ENCODE measurements around the gene NRXN3. TPM values are rescaled to one million over a fixed set of nuclear protein-coding genes. Genes with fewer than 3 reads are reported as not detected.
A peak's percentile ranks its signal among the peaks of the same experiment; 100 is the strongest.
"Not testable (repeated sequence)": the region's sequence is repeated elsewhere in the genome, so short reads cannot be mapped to it uniquely, and the experiment has no call there.

Gene NRXN3
- total RNA-seq, 1 experiment from 2014 or later, result 1.1 TPM

GRCh38 chr14:78566026-78566858, 396.1 kb downstream of the NRXN3 start:
- Histone ChIP-seq H3F3A (ENCODE audit: low read length, unreplicated experiment) (no peaks in the 10 kb centered on the region), H3K27me3 (ENCODE audit: low read length) (no peaks in the 10 kb centered on the region), H3K9ac (ENCODE audit: low read length) (no peak overlapping the region), H3K4me3 (ENCODE audit: low read length) (peak overlapping the region; percentile 31; the same call in 1 of the 2 replicates), H3K79me2 (ENCODE audit: low read length) (no peaks in the 10 kb centered on the region), H3K27ac (ENCODE audit: low read length) (no peak overlapping the region), H3K4me1 (ENCODE audit: insufficient read depth, low read length) (no peaks in the 10 kb centered on the region), H3K4me2 (ENCODE audit: low read length) (peak overlapping the region; percentile 72), H3K36me3 (ENCODE audit: low read depth, low read length) (no peaks in the 10 kb centered on the region), H2AFZ (ENCODE audit: low read length) (peak overlapping the region; percentile 80), H3K9me3 (ENCODE audit: low read length) (no peaks in the 10 kb centered on the region), H4K20me1 (ENCODE audit: low read length) (no peaks in the 10 kb centered on the region), H3K9me2 (replicated peaks; ENCODE audit: low read length) (no peaks in the 10 kb centered on the region)
- POLR2A ChIA-PET (ENCODE audit: unreplicated experiment), result no interaction called here
- intact Hi-C loops (cut with micrococcal nuclease), result no loop called here
- CTCF ChIA-PET, result interaction anchor here (0.5 to 1.0 kb wide), 5 partner anchors 11 to 912 kb away, joined by 3 to 4 read pairs (median 3); no protein-coding TSS in a partner anchor
- ATAC-seq, result peak; percentile 88
- peak; percentile 77 for TF ChIP-seq CTCF (conservative IDR thresholded peaks at IDR 0.05; ENCODE audit: low read depth, low read length)
- no peak for TF ChIP-seq EZH2phosphoT487 (IDR thresholded peaks at IDR 0.05; ENCODE audit: borderline replicate concordance, low read length)
- no TSS peak for BruUV-seq (replicated peaks)
- DNase-seq, result peak; percentile 81

GRCh38 chr14:78566859-78567172, 396.6 kb downstream of the NRXN3 start:
- Histone ChIP-seq H3K27me3 (ENCODE audit: low read length) (no peaks in the 10 kb centered on the region), H3K9ac (ENCODE audit: low read length) (no peak overlapping the region), H2AFZ (ENCODE audit: low read length) (no peak overlapping the region), H4K20me1 (ENCODE audit: low read length) (no peaks in the 10 kb centered on the region), H3K27ac (ENCODE audit: low read length) (no peak overlapping the region), H3K4me2 (ENCODE audit: low read length) (no peak overlapping the region), H3K36me3 (ENCODE audit: low read depth, low read length) (no peaks in the 10 kb centered on the region), H3K4me3 (ENCODE audit: low read length) (no peak overlapping the region), H3K79me2 (ENCODE audit: low read length) (no peaks in the 10 kb centered on the region), H3K4me1 (ENCODE audit: insufficient read depth, low read length) (no peaks in the 10 kb centered on the region), H3F3A (ENCODE audit: low read length, unreplicated experiment) (no peaks in the 10 kb centered on the region), H3K9me3 (ENCODE audit: low read length) (no peaks in the 10 kb centered on the region), H3K9me2 (replicated peaks; ENCODE audit: low read length) (no peaks in the 10 kb centered on the region)
- TF ChIP-seq EZH2 (IDR thresholded peaks at IDR 0.05; ENCODE audit: low read length, unreplicated experiment) (no peak), CTCF (conservative IDR thresholded peaks at IDR 0.05; ENCODE audit: low read depth, low read length) (no peak), EZH2phosphoT487 (IDR thresholded peaks at IDR 0.05; ENCODE audit: borderline replicate concordance, low read length) (no peak)
- no TSS peak for BruUV-seq (replicated peaks)
- intact Hi-C loops (cut with micrococcal nuclease), result no loop called here
- POLR2A ChIA-PET (ENCODE audit: unreplicated experiment), result no interaction called here
- CTCF ChIA-PET, result interaction anchor here (0.5 to 1.0 kb wide), 5 partner anchors 11 to 913 kb away, joined by 3 to 4 read pairs (median 3); no protein-coding TSS in a partner anchor
- ATAC-seq (no peak), DNase-seq (no peak)

- DNase-seq, result no peak
- H3F3A ChIP-seq (ENCODE audit: low read length, unreplicated experiment), result no peaks in the 10 kb centered on the region
- ChIA-PET POLR2A (ENCODE audit: unreplicated experiment) (no interaction called here), CTCF (no interaction called here)
- H3K9ac ChIP-seq (ENCODE audit: low read length), result no peak overlapping the region
- H3K4me3 ChIP-seq (ENCODE audit: low read length), result no peak overlapping the region
- TF ChIP-seq EZH2phosphoT487 (IDR thresholded peaks at IDR 0.05; ENCODE audit: borderline replicate concordance, low read length) (no peak), EZH2 (IDR thresholded peaks at IDR 0.05; ENCODE audit: low read length, unreplicated experiment) (no peak), CTCF (conservative IDR thresholded peaks at IDR 0.05; ENCODE audit: low read depth, low read length) (no peak)
- no peaks in the 10 kb centered on the region for H3K9me3 ChIP-seq (ENCODE audit: low read length)
- H3K27ac ChIP-seq (ENCODE audit: low read length), result no peak overlapping the region
- intact Hi-C loops (cut with micrococcal nuclease), result no loop called here
- H3K36me3 ChIP-seq (ENCODE audit: low read depth, low read length), result no peaks in the 10 kb centered on the region
- no peaks in the 10 kb centered on the region for H3K4me1 ChIP-seq (ENCODE audit: insufficient read depth, low read length)
- no peaks in the 10 kb centered on the region for H3K79me2 ChIP-seq (ENCODE audit: low read length)
- BruUV-seq (replicated peaks), result no TSS peak
- no peak for ATAC-seq
- H3K9me2 ChIP-seq (replicated peaks; ENCODE audit: low read length), result no peaks in the 10 kb centered on the region
- H3K27me3 ChIP-seq (ENCODE audit: low read length), result no peaks in the 10 kb centered on the region
- no peaks in the 10 kb centered on the region for H4K20me1 ChIP-seq (ENCODE audit: low read length)
- no peak overlapping the region for H3K4me2 ChIP-seq (ENCODE audit: low read length)
- no peak overlapping the region for H2AFZ ChIP-seq (ENCODE audit: low read length)
These were observed 397.2 kb downstream of the NRXN3 start for GRCh38 chr14:78567343-78567742.

- H4K20me1 ChIP-seq (ENCODE audit: low read length); H3K79me2 ChIP-seq (ENCODE audit: low read length); CTCF ChIA-PET; BruUV-seq (replicated peaks); H3F3A ChIP-seq (ENCODE audit: low read length, unreplicated experiment); POLR2A ChIA-PET (ENCODE audit: unreplicated experiment); H3K4me3 ChIP-seq (ENCODE audit: low read length); H3K9ac ChIP-seq (ENCODE audit: low read length); H3K9me2 ChIP-seq (replicated peaks; ENCODE audit: low read length); DNase-seq; ATAC-seq; H3K36me3 ChIP-seq (ENCODE audit: low read depth, low read length); H3K27me3 ChIP-seq (ENCODE audit: low read length); H3K4me2 ChIP-seq (ENCODE audit: low read length); H2AFZ ChIP-seq (ENCODE audit: low read length); intact Hi-C loops (cut with micrococcal nuclease); H3K4me1 ChIP-seq (ENCODE audit: insufficient read depth, low read length); H3K9me3 ChIP-seq (ENCODE audit: low read length); H3K27ac ChIP-seq (ENCODE audit: low read length): not testable (repeated sequence)
These were observed 403.6 kb downstream of the NRXN3 start for GRCh38 chr14:78573736-78574135.
